EH (cell line): ENCODE measurements around the gene TBC1D20.

Experiments
- DNase-seq: peaks from one replicate; pipeline ENCODE4 v3.0.0-alpha.2; 2015; ENCODE audit warnings: low read depth

The TBC1D20 gene

GRCh38 chr20:420166-420620, 42.1 kb downstream of the TBC1D20 start:
- DNase-seq, result no peak

- no peak for DNase-seq
These were observed 42.7 kb downstream of the TBC1D20 start for GRCh38 chr20:419556-420165.

- DNase-seq, result no peak
These were observed 43.4 kb downstream of the TBC1D20 start for GRCh38 chr20:418858-419365.

GRCh38 chr20:417801-418342, 44.5 kb downstream of the TBC1D20 start:
- DNase-seq, result no peak

- no peak for DNase-seq
These were observed 45.2 kb downstream of the TBC1D20 start for GRCh38 chr20:416950-417800.

- DNase-seq, result no peak
These were observed 46.5 kb downstream of the TBC1D20 start for GRCh38 chr20:415820-416322.

GRCh38 chr20:414161-414560, 48.2 kb downstream of the TBC1D20 start:
- DNase-seq, result no peak

- no peak for DNase-seq
These were observed 50.3 kb downstream of the TBC1D20 start for GRCh38 chr20:412081-412480.

- DNase-seq, result no peak
These were observed 52.4 kb downstream of the TBC1D20 start for GRCh38 chr20:409697-410559.

GRCh38 chr20:408843-409696, 53.3 kb downstream of the TBC1D20 start:
- DNase-seq, result peak; percentile 38

- DNase-seq, result peak; percentile 87
These were observed 54.1 kb downstream of the TBC1D20 start, which contains the start of gene RBCK1 for GRCh38 chr20:407953-408842. TSS of gene RBCK1 (plus strand) at chr20:408299. CDS start at chr20:408758, 459 bp downstream.

- DNase-seq, result peak; percentile 83
These were observed 55.0 kb downstream of the TBC1D20 start for GRCh38 chr20:407133-407952.

- no peak for DNase-seq
These were observed 55.9 kb downstream of the TBC1D20 start for GRCh38 chr20:406200-407132.

GRCh38 chr20:404088-404487, 58.2 kb downstream of the TBC1D20 start:
- DNase-seq, result no peak

GRCh38 chr20:403582-403957, 58.8 kb downstream of the TBC1D20 start:
- DNase-seq, result no peak

GRCh38 chr20:402898-403581, 59.3 kb downstream of the TBC1D20 start:
- DNase-seq, result no peak

- DNase-seq, result no peak
These were observed 59.8 kb downstream of the TBC1D20 start for GRCh38 chr20:402496-402885.
